HG03520 (cell line): ENCODE measurements around the gene CITED4.

Source experiments
- ATAC-seq: cut with Tn5 transposase; IDR thresholded peaks from one replicate; pipeline ENCODE4 v1.9.1; 2021; ENCODE audit warnings: mild to moderate bottlenecking, moderate library complexity; ENCODE audit not compliant: unreplicated experiment

The CITED4 gene

GRCh38 chr1:40855513-40855912 lies 6.7 kb downstream of the CITED4 start:
- ATAC-seq, result no peak

- ATAC-seq, result no peak
Measured at GRCh38 chr1:40853885-40854170, 8.3 kb downstream of the CITED4 start.

- ATAC-seq, result no peak
Measured at GRCh38 chr1:40853113-40853884, 8.9 kb downstream of the CITED4 start.

GRCh38 chr1:40851643-40852042 lies 10.5 kb downstream of the CITED4 start:
- no peak for ATAC-seq

GRCh38 chr1:40849801-40850592 lies 12.2 kb downstream of the CITED4 start:
- ATAC-seq, result no peak

- ATAC-seq, result no peak
Measured at GRCh38 chr1:40848530-40849189, 13.5 kb downstream of the CITED4 start.

- ATAC-seq, result no peak
Measured at GRCh38 chr1:40847023-40847745, 15.0 kb downstream of the CITED4 start.

GRCh38 chr1:40845895-40846294 lies 16.3 kb downstream of the CITED4 start:
- no peak for ATAC-seq

- no peak for ATAC-seq
Measured at GRCh38 chr1:40844887-40845878, 17.0 kb downstream of the CITED4 start.

GRCh38 chr1:40844079-40844478 lies 18.1 kb downstream of the CITED4 start:
- no peak for ATAC-seq

GRCh38 chr1:40842691-40843090 lies 19.5 kb downstream of the CITED4 start:
- no peak for ATAC-seq

GRCh38 chr1:40842207-40842606 lies 20.0 kb downstream of the CITED4 start:
- ATAC-seq, result no peak

GRCh38 chr1:40841602-40842001 lies 20.6 kb downstream of the CITED4 start:
- no peak for ATAC-seq

GRCh38 chr1:40840526-40841323 lies 21.4 kb downstream of the CITED4 start:
- ATAC-seq, result no peak

- ATAC-seq, result no peak
Measured at GRCh38 chr1:40839943-40840335, 22.2 kb downstream of the CITED4 start.

GRCh38 chr1:40838980-40839942 lies 22.9 kb downstream of the CITED4 start:
- no peak for ATAC-seq

- ATAC-seq, result no peak
Measured at GRCh38 chr1:40838045-40838979, 23.9 kb downstream of the CITED4 start.
